WERI-Rb-1 (cell line): ENCODE measurements around the gene SGMS1.
"Not testable (repeated sequence)": the region's sequence is repeated elsewhere in the genome, so short reads cannot be mapped to it uniquely, and the experiment has no call there.

ENCODE experiments used
- DNase-seq: peaks from one replicate; pipeline ENCODE4 v3.0.0-alpha.2; 2020
- H3K27ac ChIP-seq: fragments of 250-450 bp; sonication (Bioruptor Pico); 2 replicates; pipeline ENCODE4 v1.5.1; 2020; ENCODE audit warnings: mild to moderate bottlenecking, moderate library complexity
- H3K27me3 ChIP-seq: fragments of 250-450 bp; sonication (Bioruptor Pico); 2 replicates; pipeline ENCODE4 v1.5.1; 2021; ENCODE audit warnings: mild to moderate bottlenecking, low read depth, moderate library complexity; ENCODE audit not compliant: insufficient read depth, severe bottlenecking
- H3K36me3 ChIP-seq: fragments of 250-450 bp; sonication (Bioruptor Pico); 2 replicates; pipeline ENCODE4 v1.5.1; 2020; ENCODE audit warnings: mild to moderate bottlenecking, moderate library complexity
- H3K4me3 ChIP-seq: 2 replicates; pipeline ENCODE4 v1.5.1; 2011; ENCODE audit warnings: low read depth, mild to moderate bottlenecking, control low read depth, low read length
- H3K9me3 ChIP-seq: fragments of 250-450 bp; sonication (Bioruptor Pico); 2 replicates; pipeline ENCODE4 v1.5.1; 2021; ENCODE audit warnings: mild to moderate bottlenecking, moderate library complexity; ENCODE audit not compliant: severe bottlenecking
- TF ChIP-seq, protein P1 (sequence below): IDR thresholded peaks from 2 replicates; pipeline ENCODE4 v1.5.1; 2011; ENCODE audit warnings: low read depth, mild to moderate bottlenecking, control low read depth, inconsistent platforms, low read length

SGMS1 gene

GRCh38 chr10:50551894-50552293, 71.9 kb downstream of the SGMS1 start:
- Histone ChIP-seq H3K36me3 (no peaks in the 10 kb centered on the region), H3K9me3 (no peaks in the 10 kb centered on the region), H3K27ac (no peak overlapping the region), H3K27me3 (no peaks in the 10 kb centered on the region), H3K4me3 (no peak overlapping the region)
- DNase-seq = no peak
- TF ChIP-seq, protein P1, sequence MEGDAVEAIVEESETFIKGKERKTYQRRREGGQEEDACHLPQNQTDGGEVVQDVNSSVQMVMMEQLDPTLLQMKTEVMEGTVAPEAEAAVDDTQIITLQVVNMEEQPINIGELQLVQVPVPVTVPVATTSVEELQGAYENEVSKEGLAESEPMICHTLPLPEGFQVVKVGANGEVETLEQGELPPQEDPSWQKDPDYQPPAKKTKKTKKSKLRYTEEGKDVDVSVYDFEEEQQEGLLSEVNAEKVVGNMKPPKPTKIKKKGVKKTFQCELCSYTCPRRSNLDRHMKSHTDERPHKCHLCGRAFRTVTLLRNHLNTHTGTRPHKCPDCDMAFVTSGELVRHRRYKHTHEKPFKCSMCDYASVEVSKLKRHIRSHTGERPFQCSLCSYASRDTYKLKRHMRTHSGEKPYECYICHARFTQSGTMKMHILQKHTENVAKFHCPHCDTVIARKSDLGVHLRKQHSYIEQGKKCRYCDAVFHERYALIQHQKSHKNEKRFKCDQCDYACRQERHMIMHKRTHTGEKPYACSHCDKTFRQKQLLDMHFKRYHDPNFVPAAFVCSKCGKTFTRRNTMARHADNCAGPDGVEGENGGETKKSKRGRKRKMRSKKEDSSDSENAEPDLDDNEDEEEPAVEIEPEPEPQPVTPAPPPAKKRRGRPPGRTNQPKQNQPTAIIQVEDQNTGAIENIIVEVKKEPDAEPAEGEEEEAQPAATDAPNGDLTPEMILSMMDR = no peak

- no peak for DNase-seq
- Histone ChIP-seq H3K36me3 (no peaks in the 10 kb centered on the region), H3K9me3 (no peaks in the 10 kb centered on the region), H3K27ac (no peak overlapping the region), H3K4me3 (no peak overlapping the region), H3K27me3 (no peaks in the 10 kb centered on the region)
- TF ChIP-seq, protein P1 = no peak
Measured at GRCh38 chr10:50550291-50550839, 73.4 kb downstream of the SGMS1 start.

- not testable (repeated sequence) for DNase-seq, H3K27ac ChIP-seq, H3K9me3 ChIP-seq, H3K36me3 ChIP-seq, H3K4me3 ChIP-seq, H3K27me3 ChIP-seq
Measured at GRCh38 chr10:50549186-50549585, 74.6 kb downstream of the SGMS1 start.

DNA sequence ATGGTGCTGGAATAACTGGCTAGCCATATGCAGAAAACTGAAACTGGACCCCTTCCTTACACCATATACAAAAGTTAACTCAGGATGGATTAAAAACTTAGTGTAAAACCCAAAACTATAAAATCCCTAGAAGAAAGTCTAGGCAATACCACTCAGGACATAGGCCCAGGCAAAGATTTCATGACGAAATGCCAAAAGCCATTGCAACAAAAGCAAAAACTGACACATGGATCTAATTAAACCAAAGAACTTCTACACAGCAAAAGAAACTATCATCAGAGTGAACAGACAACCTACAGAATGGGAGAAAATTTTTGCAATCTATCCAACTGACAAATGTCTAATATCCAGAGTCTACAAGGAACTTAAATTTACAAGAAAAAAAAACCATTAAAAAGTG, 75.3 kb downstream of the SGMS1 start:
- not testable (repeated sequence) for DNase-seq, H3K4me3 ChIP-seq, H3K9me3 ChIP-seq, H3K27me3 ChIP-seq, H3K36me3 ChIP-seq, H3K27ac ChIP-seq

GRCh38 chr10:50546287-50546686, 77.5 kb downstream of the SGMS1 start:
- H3K36me3 ChIP-seq, H3K9me3 ChIP-seq, H3K27ac ChIP-seq, DNase-seq, H3K27me3 ChIP-seq, H3K4me3 ChIP-seq: not testable (repeated sequence)

DNA sequence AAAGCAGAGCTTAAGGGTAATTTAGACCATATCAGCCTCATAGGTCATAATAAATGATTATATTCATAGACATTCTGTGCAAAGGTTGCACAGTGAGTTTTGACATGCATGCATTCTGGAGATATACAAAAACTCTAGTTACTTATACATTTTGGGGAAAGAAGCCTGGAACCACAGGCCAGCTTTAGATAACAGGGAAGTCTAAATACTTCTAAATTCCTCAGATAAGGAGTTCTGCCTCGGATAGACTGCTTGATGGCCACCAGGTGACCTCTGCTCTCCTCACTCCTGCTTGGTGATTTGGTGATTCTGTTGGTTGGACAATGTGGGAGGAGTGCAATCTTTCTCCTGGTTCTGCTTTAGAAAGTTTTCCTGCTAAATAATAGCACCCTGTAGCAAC, 77.9 kb downstream of the SGMS1 start:
- H3K9me3 ChIP-seq = no peaks in the 10 kb centered on the region
- DNase-seq = no peak
- no peak overlapping the region for H3K27ac ChIP-seq
- TF ChIP-seq, protein P1 = no peak
- no peaks in the 10 kb centered on the region for H3K27me3 ChIP-seq
- no peaks in the 10 kb centered on the region for H3K36me3 ChIP-seq
- H3K4me3 ChIP-seq = no peak overlapping the region

- no peaks in the 10 kb centered on the region for H3K9me3 ChIP-seq
- no peaks in the 10 kb centered on the region for H3K36me3 ChIP-seq
- TF ChIP-seq, protein P1 = no peak
- H3K4me3 ChIP-seq = no peak overlapping the region
- no peak overlapping the region for H3K27ac ChIP-seq
- H3K27me3 ChIP-seq = no peaks in the 10 kb centered on the region
- no peak for DNase-seq
Measured at GRCh38 chr10:50544857-50545429, 78.8 kb downstream of the SGMS1 start.
